HEK293 (cell line): ENCODE measurements around the gene ZSWIM1.

Source experiments
- EGR2 ChIP-seq: fragments of 450-650 bp; formaldehyde crosslinking; IDR thresholded peaks from 2 replicates; pipeline ENCODE4 v1.5.1; 2016; ENCODE audit warnings: low read depth, missing biosample characterization, missing genetic modification characterization
- ELK4 ChIP-seq: IDR thresholded peaks from 2 replicates; pipeline ENCODE4 v1.6.1; 2011; ENCODE audit warnings: mild to moderate bottlenecking, low read depth, low read length, borderline replicate concordance
- KLF9 ChIP-seq: fragments of 450-650 bp; formaldehyde crosslinking; IDR thresholded peaks from 2 replicates; pipeline ENCODE4 v1.5.1; 2016; ENCODE audit warnings: missing biosample characterization, missing genetic modification characterization, low read depth
- PRDM2 ChIP-seq: fragments of 450-650 bp; formaldehyde crosslinking; IDR thresholded peaks from 2 replicates; pipeline ENCODE4 v1.5.1; 2016; ENCODE audit warnings: missing biosample characterization, missing genetic modification characterization, borderline replicate concordance
- PRDM6 ChIP-seq: fragments of 450-650 bp; formaldehyde crosslinking; IDR thresholded peaks from 2 replicates; pipeline ENCODE4 v1.5.1; 2017; ENCODE audit warnings: missing biosample characterization, missing genetic modification characterization
- SP2 ChIP-seq: fragments of 450-650 bp; formaldehyde crosslinking; IDR thresholded peaks from 2 replicates; pipeline ENCODE4 v1.5.1; 2016; ENCODE audit warnings: missing biosample characterization, missing genetic modification characterization
- ZBTB17 ChIP-seq: fragments of 450-650 bp; formaldehyde crosslinking; IDR thresholded peaks from 2 replicates; pipeline ENCODE4 v1.5.1; 2016; ENCODE audit warnings: missing biosample characterization, missing genetic modification characterization
- ZEB2 ChIP-seq: fragments of 450-650 bp; formaldehyde crosslinking; IDR thresholded peaks from 2 replicates; pipeline ENCODE4 v1.5.1; 2016; ENCODE audit warnings: missing biosample characterization, missing genetic modification characterization
- ZFHX2 ChIP-seq: fragments of 450-650 bp; formaldehyde crosslinking; conservative IDR thresholded peaks from 2 replicates; pipeline ENCODE4 v1.5.1; 2016; ENCODE audit warnings: missing biosample characterization, missing genetic modification characterization
- ZIC2 ChIP-seq: fragments of 450-650 bp; formaldehyde crosslinking; IDR thresholded peaks from 2 replicates; pipeline ENCODE4 v1.5.1; 2016; ENCODE audit warnings: missing biosample characterization, missing genetic modification characterization
- ZNF175 ChIP-seq: fragments of 450-650 bp; formaldehyde crosslinking; IDR thresholded peaks from 2 replicates; pipeline ENCODE4 v1.5.1; 2016; ENCODE audit warnings: missing biosample characterization, missing genetic modification characterization
- ZNF214 ChIP-seq: fragments of 450-650 bp; formaldehyde crosslinking; IDR thresholded peaks from 2 replicates; pipeline ENCODE4 v1.5.1; 2017; ENCODE audit warnings: missing biosample characterization, mild to moderate bottlenecking, missing genetic modification characterization, borderline replicate concordance
- ZNF23 ChIP-seq: fragments of 450-650 bp; formaldehyde crosslinking; IDR thresholded peaks from 2 replicates; pipeline ENCODE4 v1.5.1; 2016; ENCODE audit warnings: missing biosample characterization, missing genetic modification characterization, borderline replicate concordance
- ZNF324 ChIP-seq: fragments of 450-650 bp; formaldehyde crosslinking; IDR thresholded peaks from 2 replicates; pipeline ENCODE4 v1.5.1; 2016; ENCODE audit warnings: missing biosample characterization, missing genetic modification characterization
- ZNF398 ChIP-seq: fragments of 450-650 bp; formaldehyde crosslinking; IDR thresholded peaks from 2 replicates; pipeline ENCODE4 v1.5.1; 2017; ENCODE audit warnings: missing biosample characterization, missing genetic modification characterization
- ZNF423 ChIP-seq: fragments of 450-650 bp; formaldehyde crosslinking; IDR thresholded peaks from 2 replicates; pipeline ENCODE4 v1.5.1; 2016; ENCODE audit warnings: missing biosample characterization, missing genetic modification characterization
- ZNF433 ChIP-seq: fragments of 450-650 bp; formaldehyde crosslinking; IDR thresholded peaks from 2 replicates; pipeline ENCODE4 v1.5.1; 2016; ENCODE audit warnings: missing biosample characterization, missing genetic modification characterization, low read depth
- ZNF449 ChIP-seq: fragments of 450-650 bp; formaldehyde crosslinking; IDR thresholded peaks from 2 replicates; pipeline ENCODE4 v1.5.1; 2017; ENCODE audit warnings: missing biosample characterization, mild to moderate bottlenecking, missing genetic modification characterization, moderate library complexity
- ZNF600 ChIP-seq: fragments of 450-650 bp; formaldehyde crosslinking; IDR thresholded peaks from 2 replicates; pipeline ENCODE4 v1.5.1; 2016; ENCODE audit warnings: missing biosample characterization, missing genetic modification characterization
- ZNF639 ChIP-seq: fragments of 450-650 bp; formaldehyde crosslinking; IDR thresholded peaks from 2 replicates; pipeline ENCODE4 v1.5.1; 2016; ENCODE audit warnings: missing biosample characterization, missing genetic modification characterization
- ZNF670 ChIP-seq: fragments of 450-650 bp; formaldehyde crosslinking; IDR thresholded peaks from 2 replicates; pipeline ENCODE4 v1.5.1; 2016; ENCODE audit warnings: missing biosample characterization, missing genetic modification characterization, low read depth
- ZNF76 ChIP-seq: fragments of 450-650 bp; formaldehyde crosslinking; IDR thresholded peaks from 2 replicates; pipeline ENCODE4; 2016; ENCODE audit warnings: low read depth, missing biosample characterization, missing genetic modification characterization, borderline replicate concordance
- ZXDB ChIP-seq: fragments of 450-650 bp; formaldehyde crosslinking; IDR thresholded peaks from 2 replicates; pipeline ENCODE4 v1.5.1; 2016; ENCODE audit warnings: missing biosample characterization, missing genetic modification characterization
- TF ChIP-seq, protein P1 (sequence below): fragments of 450-650 bp; formaldehyde crosslinking; IDR thresholded peaks from 2 replicates; pipeline ENCODE4 v1.5.1; 2017; ENCODE audit warnings: missing biosample characterization, missing genetic modification characterization

ZSWIM1 gene

DNA sequence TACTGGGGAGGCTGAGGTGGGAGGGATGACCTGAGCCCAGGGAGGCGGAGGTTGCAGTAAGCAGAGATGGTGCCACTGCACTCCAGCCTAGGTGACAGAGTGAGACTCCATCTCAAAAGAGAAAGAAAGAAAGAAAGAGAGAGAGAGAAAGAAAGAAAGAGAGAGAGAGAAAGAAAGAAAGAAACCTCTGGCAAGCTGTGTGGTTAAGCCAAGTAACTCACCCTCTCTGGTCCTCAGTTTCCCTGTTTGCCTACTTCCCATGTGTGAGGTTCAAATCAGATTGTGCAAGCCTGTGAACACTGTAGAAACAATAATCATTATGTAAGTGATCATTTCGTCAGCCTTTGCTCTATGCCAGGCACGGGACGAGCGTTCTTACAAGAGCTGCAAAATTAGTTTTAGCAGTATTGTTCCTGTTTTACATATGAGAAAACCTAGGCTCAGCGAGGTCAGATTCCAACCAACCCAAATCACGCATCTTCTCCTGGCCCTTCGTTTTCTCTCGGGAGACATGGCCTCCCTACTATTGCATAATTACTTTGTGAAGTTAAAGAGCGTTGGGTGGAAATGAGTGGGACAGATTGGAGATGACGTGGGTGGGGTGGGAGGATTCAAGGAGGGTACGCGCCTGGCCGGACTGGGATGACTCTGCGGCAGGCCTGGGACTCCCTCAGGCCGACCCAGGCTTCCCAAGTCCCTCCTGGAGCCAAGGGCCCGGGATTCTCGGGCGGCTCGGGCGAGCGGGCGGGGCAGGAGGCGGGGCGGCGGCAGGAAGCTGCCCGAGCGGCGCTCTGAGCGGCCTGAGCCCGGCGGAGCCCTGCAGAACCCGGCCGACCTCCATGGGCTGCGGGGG is 47.8 kb upstream of the ZSWIM1 start, which contains the start of gene SNX21 (continued):
- TF ChIP-seq ZNF398 (no peak; the same call in 1 of the 2 replicates), ZEB2 (no peak), ZNF600 (tag by site-specific recombination) (peak; percentile 84), ZNF449 (tag by site-specific recombination) (peak; percentile 13; the same call in 1 of the 2 replicates), ZNF175 (no peak), ZNF214 (no peak), PRDM6 (tag by site-specific recombination) (no peak), ZFHX2 (tag by site-specific recombination) (peak; percentile 97), ZNF423 (tag by site-specific recombination) (no peak), ZIC2 (tag by site-specific recombination) (no peak), PRDM2 (no peak), EGR2 (peak; percentile 90), ZNF23 (tag by site-specific recombination) (no peak), ZNF433 (tag by site-specific recombination) (no peak), ELK4 (no peak), ZXDB (tag by site-specific recombination) (peak; percentile 34; the same call in 1 of the 2 replicates), ZBTB17 (peak; percentile 65), ZNF324 (no peak), ZNF76 (tag by site-specific recombination) (peak; percentile 47; the same call in 1 of the 2 replicates), ZNF670 (tag by site-specific recombination) (no peak), KLF9 (tag by site-specific recombination) (no peak), SP2 (tag by site-specific recombination) (peak; percentile 78), ZNF639 (tag by site-specific recombination) (no peak)
- TF ChIP-seq, protein P1, sequence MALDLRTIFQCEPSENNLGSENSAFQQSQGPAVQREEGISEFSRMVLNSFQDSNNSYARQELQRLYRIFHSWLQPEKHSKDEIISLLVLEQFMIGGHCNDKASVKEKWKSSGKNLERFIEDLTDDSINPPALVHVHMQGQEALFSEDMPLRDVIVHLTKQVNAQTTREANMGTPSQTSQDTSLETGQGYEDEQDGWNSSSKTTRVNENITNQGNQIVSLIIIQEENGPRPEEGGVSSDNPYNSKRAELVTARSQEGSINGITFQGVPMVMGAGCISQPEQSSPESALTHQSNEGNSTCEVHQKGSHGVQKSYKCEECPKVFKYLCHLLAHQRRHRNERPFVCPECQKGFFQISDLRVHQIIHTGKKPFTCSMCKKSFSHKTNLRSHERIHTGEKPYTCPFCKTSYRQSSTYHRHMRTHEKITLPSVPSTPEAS (tag by site-specific recombination): no peak
